ENCODE results near the gene TMC2. TPM values are rescaled to one million over a fixed set of nuclear protein-coding genes. Genes with fewer than 3 reads are reported as not detected.
"Not testable (repeated sequence)": the region's sequence is repeated elsewhere in the genome, so short reads cannot be mapped to it uniquely, and the experiment has no call there.

The TMC2 gene
- total RNA-seq, 2 donors from 2014 or later: 0.26 TPM; not detected in 1

DNA sequence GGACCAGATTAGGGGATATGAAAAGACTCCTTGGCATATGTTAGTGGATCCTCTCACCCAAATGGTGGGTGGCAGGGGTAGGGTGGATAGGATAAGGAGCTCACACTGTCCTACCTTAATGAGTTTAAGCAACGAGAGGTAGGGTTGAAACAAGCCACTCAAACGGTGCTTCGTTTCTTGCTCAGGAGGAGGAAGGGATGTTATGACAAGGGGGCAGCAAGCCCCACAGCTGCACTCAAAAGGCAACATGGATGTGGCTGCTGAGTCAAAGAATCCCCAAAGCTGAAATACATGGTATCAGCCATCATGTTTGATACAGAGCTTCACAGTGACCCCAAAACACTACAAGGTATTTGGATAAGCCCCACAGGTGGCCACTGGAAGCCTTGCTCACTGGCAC is 136.1 kb downstream of the TMC2 start:
- Histone ChIP-seq H3K9me3 (no peaks in the 10 kb centered on the region), H3K4me3 (no peak overlapping the region), H3K27ac (no peak overlapping the region), H3K4me1 (no peaks in the 10 kb centered on the region), H3K36me3 (replicated peaks in 1 of 2; ENCODE audit: insufficient read depth in 1 of 2, low read depth in 2 of 2) (no peaks in the 10 kb centered on the region), H3K27me3 (no peaks in the 10 kb centered on the region)
- ATAC-seq (no peak), DNase-seq (no peak)
- TF ChIP-seq POLR2A (IDR thresholded peaks at IDR 0.05): no peak
- TF ChIP-seq, protein P1, sequence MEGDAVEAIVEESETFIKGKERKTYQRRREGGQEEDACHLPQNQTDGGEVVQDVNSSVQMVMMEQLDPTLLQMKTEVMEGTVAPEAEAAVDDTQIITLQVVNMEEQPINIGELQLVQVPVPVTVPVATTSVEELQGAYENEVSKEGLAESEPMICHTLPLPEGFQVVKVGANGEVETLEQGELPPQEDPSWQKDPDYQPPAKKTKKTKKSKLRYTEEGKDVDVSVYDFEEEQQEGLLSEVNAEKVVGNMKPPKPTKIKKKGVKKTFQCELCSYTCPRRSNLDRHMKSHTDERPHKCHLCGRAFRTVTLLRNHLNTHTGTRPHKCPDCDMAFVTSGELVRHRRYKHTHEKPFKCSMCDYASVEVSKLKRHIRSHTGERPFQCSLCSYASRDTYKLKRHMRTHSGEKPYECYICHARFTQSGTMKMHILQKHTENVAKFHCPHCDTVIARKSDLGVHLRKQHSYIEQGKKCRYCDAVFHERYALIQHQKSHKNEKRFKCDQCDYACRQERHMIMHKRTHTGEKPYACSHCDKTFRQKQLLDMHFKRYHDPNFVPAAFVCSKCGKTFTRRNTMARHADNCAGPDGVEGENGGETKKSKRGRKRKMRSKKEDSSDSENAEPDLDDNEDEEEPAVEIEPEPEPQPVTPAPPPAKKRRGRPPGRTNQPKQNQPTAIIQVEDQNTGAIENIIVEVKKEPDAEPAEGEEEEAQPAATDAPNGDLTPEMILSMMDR (IDR thresholded peaks at IDR 0.05): no peak
- WGBS, 2 donors: 43 to 49% methylated on average over 3 of the region's 3 CpGs
- intact Hi-C loops (cut with DNase I): no loop called here

DNA sequence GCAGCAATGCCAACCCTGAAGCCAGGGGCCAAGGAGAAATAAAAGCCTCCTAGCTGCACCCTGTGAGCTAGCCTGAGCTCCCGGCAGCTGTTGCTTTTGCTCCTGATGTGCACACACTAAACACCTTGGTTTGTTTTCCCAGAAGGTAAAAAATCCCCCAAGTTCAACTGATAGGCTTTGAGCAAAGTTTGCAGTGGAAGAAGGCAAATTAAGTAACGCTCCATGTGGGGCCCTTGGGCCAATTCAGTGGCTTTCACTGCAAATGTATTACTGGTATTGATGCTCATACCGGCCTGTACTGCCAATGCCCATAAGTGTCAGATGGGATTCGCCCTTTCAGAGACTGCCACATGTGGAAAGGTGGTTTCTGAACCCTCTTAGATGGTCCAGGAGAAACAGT is 137.1 kb downstream of the TMC2 start:
- no peak overlapping the region for H3K27ac ChIP-seq
- DNase-seq: no peak
- H3K4me3 ChIP-seq: no peak overlapping the region
- WGBS, 2 donors: 70 to 83% methylated on average over 3 to 4 of the region's 4 CpGs
- H3K4me1 ChIP-seq: no peaks in the 10 kb centered on the region
- no peaks in the 10 kb centered on the region for H3K9me3 ChIP-seq
- H3K27me3 ChIP-seq: no peaks in the 10 kb centered on the region
- ATAC-seq: no peak
- intact Hi-C loops (cut with DNase I): no loop called here
- TF ChIP-seq, protein P1 (IDR thresholded peaks at IDR 0.05): no peak
- TF ChIP-seq POLR2A (IDR thresholded peaks at IDR 0.05): no peak
- H3K36me3 ChIP-seq (replicated peaks in 1 of 2; ENCODE audit: insufficient read depth in 1 of 2, low read depth in 2 of 2): no peaks in the 10 kb centered on the region

DNA sequence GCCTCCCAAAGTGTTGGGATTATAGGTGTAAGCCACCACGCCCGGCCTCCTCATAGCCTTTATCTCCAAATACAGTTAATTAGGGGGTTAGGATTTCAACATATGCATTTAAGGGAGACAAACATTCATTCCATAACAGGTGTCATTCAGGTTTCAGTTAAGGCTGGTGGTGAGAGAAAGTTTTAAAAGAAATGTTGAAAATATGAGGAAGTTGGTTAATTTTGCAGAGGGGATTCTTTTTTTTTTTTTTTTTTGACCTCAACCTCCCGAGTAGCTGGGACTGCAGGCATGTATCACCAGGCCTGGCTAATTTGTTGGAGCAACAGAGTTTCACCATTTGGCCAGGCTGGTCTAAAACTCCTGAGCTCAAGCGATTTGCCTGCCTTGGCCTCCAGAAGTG is 143.7 kb downstream of the TMC2 start:
- H3K4me3 ChIP-seq: no peak overlapping the region
- intact Hi-C loops (cut with DNase I): no loop called here
- no peaks in the 10 kb centered on the region for H3K9me3 ChIP-seq
- no peak for TF ChIP-seq POLR2A (IDR thresholded peaks at IDR 0.05)
- TF ChIP-seq, protein P1 (IDR thresholded peaks at IDR 0.05): no peak
- H3K27ac ChIP-seq: no peak overlapping the region
- WGBS, 2 donors: 49 to 54% methylated on average over 4 of the region's 4 CpGs
- H3K4me1 ChIP-seq: no peaks in the 10 kb centered on the region
- DNase-seq (no peak), ATAC-seq (no peak)
- H3K36me3 ChIP-seq (replicated peaks in 1 of 2; ENCODE audit: insufficient read depth in 1 of 2, low read depth in 2 of 2): no peaks in the 10 kb centered on the region
- no peaks in the 10 kb centered on the region for H3K27me3 ChIP-seq

GRCh38 chr20:2682040-2682439 is 145.7 kb downstream of the TMC2 start:
- H3K27me3 ChIP-seq; H3K27ac ChIP-seq; ATAC-seq; H3K4me1 ChIP-seq; H3K9me3 ChIP-seq; intact Hi-C loops (cut with DNase I); DNase-seq; H3K4me3 ChIP-seq; H3K36me3 ChIP-seq (replicated peaks in 1 of 2; ENCODE audit: insufficient read depth in 1 of 2, low read depth in 2 of 2): not testable (repeated sequence)
- 77 to 80% methylated on average over 3 of the region's 3 CpGs for WGBS, 2 donors

DNA sequence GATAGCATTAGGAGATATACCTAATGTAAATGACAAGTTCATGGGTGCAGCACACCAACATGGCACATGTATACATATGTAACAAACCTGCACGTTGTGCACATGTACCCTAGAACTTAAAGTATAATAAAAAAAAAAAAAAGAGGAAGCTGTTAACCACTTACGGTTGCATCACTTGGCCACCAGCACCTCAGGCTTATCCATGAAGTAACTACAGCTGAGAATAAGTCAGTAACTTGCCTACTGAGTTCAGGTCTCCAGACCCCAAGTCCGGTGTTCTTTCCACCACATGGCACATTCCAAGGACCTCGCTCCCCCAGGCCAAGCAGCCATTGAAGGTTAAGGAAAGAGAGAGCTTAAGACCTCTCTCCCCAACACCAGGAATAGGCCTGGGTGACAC is 148.4 kb downstream of the TMC2 start:
- ATAC-seq; DNase-seq; H3K27ac ChIP-seq; H3K36me3 ChIP-seq (replicated peaks in 1 of 2; ENCODE audit: insufficient read depth in 1 of 2, low read depth in 2 of 2); H3K9me3 ChIP-seq; H3K27me3 ChIP-seq; H3K4me1 ChIP-seq; intact Hi-C loops (cut with DNase I); H3K4me3 ChIP-seq: not testable (repeated sequence)
- 56 to 65% methylated on average over 4 of the region's 4 CpGs for WGBS, 2 donors

DNA sequence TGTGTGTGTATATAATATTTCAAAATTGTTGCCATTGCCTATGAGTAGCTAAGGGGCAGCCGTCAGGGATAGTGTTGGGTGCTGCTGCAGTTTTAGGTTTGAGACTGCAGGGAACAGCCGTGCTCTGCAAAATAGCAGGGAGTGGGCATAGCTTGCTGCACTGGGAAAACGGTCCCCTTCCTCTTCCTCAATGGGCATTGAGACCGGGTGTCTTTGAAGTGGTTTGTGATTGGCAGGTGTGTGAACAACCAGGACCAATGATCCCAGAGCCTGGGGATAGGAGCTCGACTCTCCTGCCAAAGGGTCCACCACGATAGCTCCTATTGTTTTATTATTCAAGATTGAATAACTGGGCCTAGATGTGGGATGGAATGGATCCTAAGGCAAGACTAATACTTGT is 151.1 kb downstream of the TMC2 start:
- intact Hi-C loops (cut with DNase I): no loop called here
- TF ChIP-seq POLR2A (IDR thresholded peaks at IDR 0.05): no peak
- TF ChIP-seq, protein P1 (IDR thresholded peaks at IDR 0.05): no peak
- WGBS, 2 donors: 40 to 46% methylated on average over 6 of the region's 6 CpGs
- Histone ChIP-seq H3K36me3 (replicated peaks in 1 of 2; ENCODE audit: insufficient read depth in 1 of 2, low read depth in 2 of 2) (no peaks in the 10 kb centered on the region), H3K4me3 (no peak overlapping the region), H3K4me1 (peaks cover 8% of the 10 kb centered on the region), H3K9me3 (no peaks in the 10 kb centered on the region), H3K27me3 (peaks cover 0 to 7% of the 10 kb centered on the region in 2 donors), H3K27ac (no peak overlapping the region)
- DNase-seq (no peak), ATAC-seq (no peak)
